SK-N-MC (cell line): Measurements from ENCODE around the gene OXGR1.

ENCODE experiments used
- DNase-seq: peaks from one replicate; pipeline ENCODE4 v3.0.0-alpha.2; 2011; ENCODE audit warnings: low read depth, low spot score
- H3K27ac ChIP-seq: fragments of 200-600 bp; sonication (generic); 2 replicates; pipeline ENCODE4 v1.5.1; 2016; ENCODE audit warnings: mixed run types
- H3K36me3 ChIP-seq: fragments of 200-600 bp; sonication (generic); 2 replicates; pipeline ENCODE4 v1.6.1; 2017; ENCODE audit warnings: antibody characterized with exemption, low read length, mixed read lengths; ENCODE audit not compliant: insufficient read depth
- H3K4me3 ChIP-seq: fragments of 200-600 bp; sonication (generic); 2 replicates; pipeline ENCODE4 v1.5.1; 2016
- H3K9ac ChIP-seq: fragments of 200-600 bp; sonication (generic); 2 replicates; pipeline ENCODE4 v1.8.0; 2017; ENCODE audit warnings: mixed run types, mixed read lengths; ENCODE audit not compliant: insufficient read length
- H3K9me3 ChIP-seq: fragments of 200-600 bp; sonication (generic); 2 replicates; pipeline ENCODE4 v1.6.1; 2017; ENCODE audit warnings: low read depth, mild to moderate bottlenecking, antibody characterized with exemption, low read length, moderate library complexity, mixed read lengths
- EZH2 ChIP-seq: fragments of 200-600 bp; sonication (generic); IDR thresholded peaks from one replicate; pipeline ENCODE4 v1.6.1; 2017; ENCODE audit warnings: antibody characterized with exemption
- FOXP2 ChIP-seq: optimal IDR thresholded peaks from 2 replicates; pipeline ENCODE3; 2011; ENCODE audit warnings: mild to moderate bottlenecking, moderate library complexity; ENCODE audit not compliant: insufficient read depth; ENCODE audit errors: extremely low read length, control extremely low read depth
- POLR2AphosphoS5 ChIP-seq: IDR thresholded peaks from 2 replicates; pipeline ENCODE4 v1.6.1; 2012; ENCODE audit warnings: mild to moderate bottlenecking, low read depth, low read length, borderline replicate concordance

The OXGR1 gene

DNA sequence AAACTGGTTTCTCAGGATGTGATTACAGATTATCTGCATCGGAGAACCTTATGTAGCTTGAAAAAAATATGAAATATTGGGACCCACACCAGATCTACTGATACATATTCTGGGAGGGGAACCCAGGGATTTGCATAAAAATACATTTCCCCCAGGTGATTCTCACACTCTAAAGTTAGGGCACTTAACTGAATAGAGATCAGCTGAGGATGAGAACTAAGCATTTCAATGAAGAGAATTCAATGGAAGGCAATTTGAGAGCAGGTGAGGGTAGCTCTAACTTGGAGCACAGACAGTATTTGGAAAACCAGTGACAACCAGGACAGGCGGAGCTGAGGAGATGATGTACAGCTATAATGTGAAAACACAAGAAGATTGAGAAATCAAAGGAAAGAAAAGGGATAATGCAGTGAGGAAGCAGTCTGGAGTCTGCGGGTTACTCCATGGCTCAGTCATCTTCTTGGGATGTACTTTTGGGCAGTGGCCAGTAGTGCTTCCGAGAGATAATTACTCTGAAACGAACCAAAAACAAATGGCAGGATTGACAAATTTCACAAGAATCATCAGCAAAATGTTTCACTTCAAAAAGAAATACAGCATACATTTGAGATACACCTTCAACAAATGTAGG is 6.1 kb upstream of the OXGR1 start:
- Histone ChIP-seq H3K9ac (no peak overlapping the region), H3K36me3 (no peaks in the 10 kb centered on the region), H3K9me3 (no peaks in the 10 kb centered on the region), H3K27ac (no peak overlapping the region), H3K4me3 (no peak overlapping the region)
- no peak for DNase-seq
- TF ChIP-seq EZH2 (no peak), POLR2AphosphoS5 (no peak), FOXP2 (no peak)

DNA sequence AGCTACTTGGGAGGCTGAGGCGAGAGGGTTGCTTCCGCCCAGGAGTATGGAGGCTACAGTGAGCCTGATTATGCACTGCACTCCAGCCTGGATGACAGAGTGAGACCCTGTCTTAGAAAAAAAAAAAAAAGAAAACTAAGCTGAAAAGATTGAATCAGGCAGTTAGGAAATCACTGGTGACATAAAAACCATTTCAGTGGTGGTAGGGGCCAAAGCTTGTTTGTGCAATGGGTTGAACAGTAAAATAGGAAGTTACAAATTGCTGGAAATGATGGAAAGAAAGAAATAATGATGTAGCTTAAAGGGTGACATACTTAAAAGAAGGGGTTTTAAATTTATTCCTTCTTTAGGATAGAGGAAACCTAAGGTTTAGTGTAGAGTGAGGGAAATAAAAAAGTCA is 4.8 kb upstream of the OXGR1 start:
- TF ChIP-seq EZH2 (no peak), FOXP2 (no peak), POLR2AphosphoS5 (no peak)
- H3K27ac ChIP-seq, result no peak overlapping the region
- DNase-seq, result no peak

DNA sequence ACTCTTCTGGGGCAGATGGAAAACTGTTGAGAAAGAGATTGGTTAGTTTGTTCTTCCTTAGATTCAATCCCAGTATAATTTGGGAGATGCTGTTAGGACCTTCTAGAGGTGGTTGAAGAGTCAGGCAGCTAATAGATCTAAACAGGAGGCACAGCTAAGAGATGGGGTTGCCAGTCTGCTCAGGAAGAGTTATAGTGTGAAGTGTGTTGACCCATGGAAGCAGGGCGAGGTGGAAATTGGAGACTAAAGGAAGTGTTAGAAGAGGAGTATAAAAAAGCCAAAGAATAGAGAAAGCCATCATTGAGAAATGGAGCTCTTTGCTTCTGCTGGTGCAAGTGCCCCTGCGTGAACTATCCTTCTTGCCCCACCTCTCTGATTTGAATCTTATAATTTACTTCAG is 3.8 kb upstream of the OXGR1 start:
- H3K4me3 ChIP-seq, result no peak overlapping the region
- H3K9ac ChIP-seq, result no peak overlapping the region
- no peak overlapping the region for H3K27ac ChIP-seq
- no peaks in the 10 kb centered on the region for H3K9me3 ChIP-seq
- no peak for DNase-seq
- TF ChIP-seq POLR2AphosphoS5 (no peak), FOXP2 (no peak), EZH2 (no peak)
- H3K36me3 ChIP-seq, result no peaks in the 10 kb centered on the region

More for the DNA sequence above, 4.8 kb upstream of the OXGR1 start:
- Histone ChIP-seq H3K4me3 (no peak overlapping the region), H3K36me3 (no peaks in the 10 kb centered on the region), H3K9me3 (no peaks in the 10 kb centered on the region), H3K9ac (no peak overlapping the region)

DNA sequence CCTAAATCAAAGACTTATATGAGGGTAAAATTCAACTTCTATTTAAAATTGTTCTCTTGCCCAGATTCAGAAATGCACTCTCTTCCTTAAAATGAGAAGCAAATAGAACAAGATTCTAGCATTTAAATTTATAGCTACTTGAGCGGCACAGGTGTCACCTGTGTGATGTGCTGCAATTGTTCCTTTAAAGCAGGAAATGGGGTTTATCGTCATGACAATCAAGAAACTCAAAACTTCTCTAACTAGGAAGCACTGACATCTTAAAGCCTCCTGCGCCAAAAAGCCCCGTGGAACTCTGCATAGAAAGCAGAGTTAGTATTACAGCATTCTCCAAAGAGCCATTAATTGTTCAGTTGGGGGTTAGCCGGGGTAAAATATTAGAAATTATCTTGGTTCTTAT is 2.6 kb upstream of the OXGR1 start:
- no peaks in the 10 kb centered on the region for H3K36me3 ChIP-seq
- no peak for TF ChIP-seq POLR2AphosphoS5
- TF ChIP-seq FOXP2, result no peak
- TF ChIP-seq EZH2, result no peak
- H3K4me3 ChIP-seq, result no peak overlapping the region
- H3K9ac ChIP-seq, result no peak overlapping the region
- DNase-seq, result no peak
- H3K9me3 ChIP-seq, result no peaks in the 10 kb centered on the region
- no peak overlapping the region for H3K27ac ChIP-seq

DNA sequence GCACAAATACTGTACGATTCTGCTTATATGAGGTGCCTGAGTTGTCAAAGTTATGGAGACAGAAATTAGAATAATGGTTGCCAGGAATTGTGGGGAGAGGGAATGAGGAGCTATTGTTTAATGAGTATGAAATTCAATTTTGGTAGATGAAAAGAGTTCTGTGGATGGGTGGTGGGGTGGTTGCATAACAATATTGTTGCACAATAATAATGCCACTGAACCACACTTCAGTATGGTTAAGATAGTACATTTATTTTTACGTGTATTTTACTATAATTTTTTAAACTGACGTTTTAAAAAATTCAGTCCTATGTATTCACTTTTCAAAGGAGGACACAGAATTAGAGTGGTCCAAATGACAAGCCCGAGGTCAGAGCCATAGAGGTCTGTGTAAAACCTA is 1.8 kb upstream of the OXGR1 start:
- no peaks in the 10 kb centered on the region for H3K9me3 ChIP-seq
- no peak for DNase-seq
- H3K27ac ChIP-seq, result no peak overlapping the region
- H3K9ac ChIP-seq, result no peak overlapping the region
- no peak for TF ChIP-seq POLR2AphosphoS5
- TF ChIP-seq FOXP2, result no peak
- TF ChIP-seq EZH2, result no peak
- no peak overlapping the region for H3K4me3 ChIP-seq
- no peaks in the 10 kb centered on the region for H3K36me3 ChIP-seq

DNA sequence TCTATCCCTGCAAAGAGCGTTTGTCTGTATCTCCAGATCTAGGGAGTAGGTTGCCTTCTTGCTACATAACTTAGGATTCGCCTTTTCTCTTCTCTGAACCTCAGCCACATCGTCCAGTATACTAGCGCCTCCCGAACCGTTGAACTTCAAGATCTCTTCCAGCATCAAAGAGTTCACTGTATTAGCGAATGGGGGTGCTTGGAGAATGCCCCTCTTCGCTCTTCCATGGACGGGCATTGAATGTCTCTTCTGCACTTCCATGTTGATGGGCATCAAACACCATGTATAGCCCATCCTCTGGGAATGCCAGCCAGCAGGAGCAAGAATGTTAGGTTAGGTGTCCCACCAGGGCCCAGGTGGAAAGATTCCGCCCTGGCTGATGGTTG is 575 bp upstream of the OXGR1 start:
- TF ChIP-seq EZH2 (peak; percentile 61), POLR2AphosphoS5 (no peak)
- no peaks in the 10 kb centered on the region for H3K36me3 ChIP-seq
- no peak overlapping the region for H3K27ac ChIP-seq
- no peak for DNase-seq
- no peaks in the 10 kb centered on the region for H3K9me3 ChIP-seq
- H3K4me3 ChIP-seq, result no peak overlapping the region
- H3K9ac ChIP-seq, result no peak overlapping the region

DNA sequence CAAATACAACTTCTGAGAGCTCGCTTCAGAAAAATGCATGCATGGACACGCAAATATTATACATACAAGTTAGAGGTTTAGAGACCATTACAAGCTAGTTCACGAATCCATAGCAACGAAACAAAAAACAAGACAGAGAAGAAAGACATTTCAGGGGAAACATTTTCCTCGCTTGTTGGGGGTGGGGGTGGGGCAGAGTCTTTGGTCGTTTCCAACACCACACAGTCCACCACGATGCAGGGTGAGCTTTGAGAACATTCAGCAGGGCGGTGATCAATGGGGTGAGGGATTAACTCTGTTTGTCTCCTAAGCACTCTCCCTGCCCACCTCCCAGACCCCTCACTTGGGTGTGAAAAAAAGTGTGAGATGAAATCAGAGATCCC is 651 bp downstream of the OXGR1 start:
- Histone ChIP-seq H3K4me3 (no peak overlapping the region), H3K9me3 (no peaks in the 10 kb centered on the region), H3K9ac (no peak overlapping the region), H3K27ac (no peak overlapping the region), H3K36me3 (no peaks in the 10 kb centered on the region)
- no peak for DNase-seq
- no peak for TF ChIP-seq POLR2AphosphoS5
- TF ChIP-seq EZH2, result no peak
- TF ChIP-seq FOXP2, result no peak

DNA sequence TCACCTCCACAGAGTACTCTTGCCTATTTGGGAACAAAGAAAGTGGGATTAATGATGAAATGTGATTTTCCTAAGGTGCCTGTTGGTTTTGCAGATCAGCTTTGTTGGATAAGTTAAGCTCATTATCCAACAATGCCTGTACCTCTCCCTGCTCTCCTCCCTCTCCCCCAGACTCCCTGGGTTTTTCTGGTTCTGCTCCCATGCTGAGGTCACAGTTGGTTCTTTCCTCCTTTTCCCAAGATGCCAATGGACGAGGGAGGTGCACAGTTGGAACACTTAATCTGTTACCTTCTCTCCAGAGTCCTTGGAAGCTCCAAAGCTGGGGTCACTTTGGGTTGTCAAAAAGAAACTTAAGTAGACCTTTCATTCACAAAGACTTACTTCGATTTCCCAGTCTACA is 1.6 kb downstream of the OXGR1 start:
- no peak overlapping the region for H3K27ac ChIP-seq
- TF ChIP-seq POLR2AphosphoS5 (no peak), FOXP2 (no peak), EZH2 (no peak)
- no peak for DNase-seq

DNA sequence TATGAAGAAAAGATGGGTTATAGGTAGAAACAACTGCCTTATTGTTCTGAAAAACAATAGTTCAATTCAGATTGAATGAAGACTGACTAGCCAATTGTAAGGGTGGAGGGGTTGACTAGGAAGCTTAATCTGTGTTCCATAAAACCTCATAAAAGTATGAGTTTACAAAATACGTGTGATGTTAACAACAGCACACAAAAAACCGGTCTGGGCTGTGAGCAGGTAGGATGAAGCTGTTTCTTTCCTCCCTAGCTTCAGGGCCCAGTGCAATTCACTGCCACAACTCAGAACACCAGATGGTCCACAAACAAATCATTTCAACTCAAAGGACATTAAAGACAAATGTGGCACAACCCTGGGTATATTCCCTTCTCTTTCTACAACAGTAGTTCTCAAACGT is 3.2 kb downstream of the OXGR1 start:
- no peak for DNase-seq
- Histone ChIP-seq H3K9ac (no peak overlapping the region), H3K36me3 (no peaks in the 10 kb centered on the region), H3K4me3 (no peak overlapping the region), H3K9me3 (no peaks in the 10 kb centered on the region), H3K27ac (no peak overlapping the region)
- no peak for TF ChIP-seq POLR2AphosphoS5
- no peak for TF ChIP-seq FOXP2
- no peak for TF ChIP-seq EZH2

More for the DNA sequence above, 1.6 kb downstream of the OXGR1 start:
- Histone ChIP-seq H3K9ac (no peak overlapping the region), H3K36me3 (no peaks in the 10 kb centered on the region), H3K4me3 (no peak overlapping the region), H3K9me3 (no peaks in the 10 kb centered on the region)
